T-helper 2 cell treated with Interferon-gamma antibody and Interleukin-4, amounts not matched to agents 100 ng/mL and 5 ng/mL, for 36 hours (primary cell): ENCODE measurements around the gene BORCS6. TPM values are rescaled to one million over a fixed set of nuclear protein-coding genes. Genes with fewer than 3 reads are reported as not detected.
"Not testable (repeated sequence)": the region's sequence is repeated elsewhere in the genome, so short reads cannot be mapped to it uniquely, and the experiment has no call there.

Experiments
- intact Hi-C: fragments of 100-400 bp; cut with micrococcal nuclease; formaldehyde crosslinking; loops from one replicate; pipeline ENCODE4 v1.15.1; 2023
- total RNA-seq: library from RNA; stranded (reverse); gene quantifications from 2 replicates; pipeline ENCODE4 v1.2.3, GENCODE V29; 2022

The BORCS6 gene
- total RNA-seq: 11.5 and 11.6 TPM in 2 replicates

GRCh38 chr17:8189711-8190477, at the start of gene BORCS6:
Gene BORCS6, minus strand, starts transcription at chr17:8190180. Its CDS starts 40 bp downstream, at chr17:8190140.
- intact Hi-C loops: loop anchor here (1.0 kb wide), 1 partner anchor 10 kb away; no protein-coding TSS in a partner anchor

- intact Hi-C loops: no loop called here
These were observed 47.9 kb upstream of the BORCS6 start for GRCh38 chr17:8237886-8238285.

GRCh38 chr17:8237175-8237574, 47.2 kb upstream of the BORCS6 start:
- intact Hi-C loops: no loop called here

GRCh38 chr17:8235676-8236075, 45.7 kb upstream of the BORCS6 start:
- intact Hi-C loops: no loop called here

- intact Hi-C loops: no loop called here
These were observed 44.6 kb upstream of the BORCS6 start for GRCh38 chr17:8234361-8235270.

- intact Hi-C loops: no loop called here
These were observed 41.7 kb upstream of the BORCS6 start for GRCh38 chr17:8231701-8232100.

- intact Hi-C loops: loop anchor here (10.0 kb wide), 1 partner anchor 158 kb away; the partner anchor contains the start of gene RPL26
These were observed 37.2 kb upstream of the BORCS6 start for GRCh38 chr17:8227238-8227581.

- intact Hi-C loops: loop anchor here (1.0 to 10.0 kb wide), 2 partner anchors 106 to 158 kb away; partner anchors contain the start of gene RPL26
These were observed 36.7 kb upstream of the BORCS6 start for GRCh38 chr17:8226536-8227237.

- intact Hi-C loops: loop anchor here (1.0 to 10.0 kb wide), 2 partner anchors 106 to 159 kb away; partner anchors contain the start of gene RPL26
These were observed 36.0 kb upstream of the BORCS6 start for GRCh38 chr17:8225813-8226535.

- intact Hi-C loops: loop anchor here (10.0 kb wide), 1 partner anchor 160 kb away; the partner anchor contains the start of gene RPL26
These were observed 35.2 kb upstream of the BORCS6 start for GRCh38 chr17:8224891-8225812.

GRCh38 chr17:8223356-8224126, 33.6 kb upstream of the BORCS6 start:
- intact Hi-C loops: loop anchor here (1.0 to 10.0 kb wide), 4 partner anchors 67 to 537 kb away; partner anchors contain the start of genes RPL26 and TP53

GRCh38 chr17:8222630-8223355, 32.8 kb upstream of the BORCS6 start:
- intact Hi-C loops: loop anchor here (1.0 to 10.0 kb wide), 11 partner anchors 12 to 536 kb away; partner anchors contain the start of genes AURKB, RPL26, SLC25A35 and TP53

GRCh38 chr17:8222380-8222629, 32.3 kb upstream of the BORCS6 start:
- intact Hi-C loops: loop anchor here (1.0 to 10.0 kb wide), 10 partner anchors 12 to 536 kb away; partner anchors contain the start of genes AURKB, RPL26, SLC25A35 and TP53

GRCh38 chr17:8221663-8222379, 31.8 kb upstream of the BORCS6 start:
- intact Hi-C loops: loop anchor here (1.0 to 10.0 kb wide), 10 partner anchors 12 to 535 kb away; partner anchors contain the start of genes AURKB, RPL26, SLC25A35 and TP53

GRCh38 chr17:8220783-8221662, 31.0 kb upstream of the BORCS6 start:
- intact Hi-C loops: loop anchor here (10.0 kb wide), 1 partner anchor 164 kb away; the partner anchor contains the start of gene RPL26

GRCh38 chr17:8214000-8214399, 24.0 kb upstream of the BORCS6 start:
- intact Hi-C loops: not testable (repeated sequence)
